Measurements from ENCODE around the gene GOSR2. TPM values are rescaled to one million over a fixed set of nuclear protein-coding genes. Genes with fewer than 3 reads are reported as not detected.
A peak's percentile ranks its signal among the peaks of the same experiment; 100 is the strongest.

The GOSR2 gene
- total RNA-seq, 3 donors from 2014 or later = 41.0 to 57.7 (median 50.9) TPM

DNA sequence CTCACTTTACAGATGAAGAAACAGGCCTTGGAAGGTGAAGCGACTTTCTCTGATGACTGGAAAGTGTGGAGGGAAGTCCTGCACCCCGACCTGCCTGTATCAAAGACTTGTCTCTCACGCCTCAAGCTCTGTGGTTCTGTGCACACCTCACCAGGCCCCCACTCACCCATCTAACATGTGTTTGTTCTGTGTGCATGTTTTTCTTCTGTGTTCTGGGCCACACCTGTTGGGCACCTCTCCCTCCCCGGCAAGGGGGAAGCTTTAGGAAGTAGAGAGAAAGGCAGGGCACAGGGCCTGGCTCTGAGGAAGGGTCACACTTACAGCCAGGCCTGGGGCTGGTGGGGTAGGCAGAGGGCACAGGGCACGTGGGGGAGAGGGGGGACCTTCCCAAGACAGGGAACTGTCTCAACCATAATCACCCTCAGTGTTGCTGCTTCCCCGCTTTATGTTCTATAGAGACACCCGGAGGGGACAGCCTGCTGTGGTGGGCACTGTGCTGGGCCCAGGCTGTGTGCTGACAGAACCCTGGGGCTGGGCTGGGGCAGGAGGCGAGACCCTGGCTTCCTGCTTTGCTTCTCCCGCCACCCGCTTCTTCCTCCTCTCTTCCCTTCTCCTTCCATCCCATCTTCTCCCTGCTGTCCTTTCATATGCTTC is 48.8 kb downstream of the GOSR2 start:
- H3K27me3 ChIP-seq = peaks cover 0 to 5% of the 10 kb centered on the region in 2 donors
- H3K27ac ChIP-seq = no peak overlapping the region
- H3K36me3 ChIP-seq = no peaks in the 10 kb centered on the region
- peaks cover 0 to 6% of the 10 kb centered on the region in 2 donors for H3K4me1 ChIP-seq
- no peaks in the 10 kb centered on the region for H3K9me3 ChIP-seq
- intact Hi-C loops (cut with DNase I; ENCODE audit: low total_unique reads) = no loop called here
- no peak for DNase-seq (ENCODE audit: low spot score in 2 of 2)
- no peak overlapping the region for H3K4me3 ChIP-seq
- TF ChIP-seq, protein P1, sequence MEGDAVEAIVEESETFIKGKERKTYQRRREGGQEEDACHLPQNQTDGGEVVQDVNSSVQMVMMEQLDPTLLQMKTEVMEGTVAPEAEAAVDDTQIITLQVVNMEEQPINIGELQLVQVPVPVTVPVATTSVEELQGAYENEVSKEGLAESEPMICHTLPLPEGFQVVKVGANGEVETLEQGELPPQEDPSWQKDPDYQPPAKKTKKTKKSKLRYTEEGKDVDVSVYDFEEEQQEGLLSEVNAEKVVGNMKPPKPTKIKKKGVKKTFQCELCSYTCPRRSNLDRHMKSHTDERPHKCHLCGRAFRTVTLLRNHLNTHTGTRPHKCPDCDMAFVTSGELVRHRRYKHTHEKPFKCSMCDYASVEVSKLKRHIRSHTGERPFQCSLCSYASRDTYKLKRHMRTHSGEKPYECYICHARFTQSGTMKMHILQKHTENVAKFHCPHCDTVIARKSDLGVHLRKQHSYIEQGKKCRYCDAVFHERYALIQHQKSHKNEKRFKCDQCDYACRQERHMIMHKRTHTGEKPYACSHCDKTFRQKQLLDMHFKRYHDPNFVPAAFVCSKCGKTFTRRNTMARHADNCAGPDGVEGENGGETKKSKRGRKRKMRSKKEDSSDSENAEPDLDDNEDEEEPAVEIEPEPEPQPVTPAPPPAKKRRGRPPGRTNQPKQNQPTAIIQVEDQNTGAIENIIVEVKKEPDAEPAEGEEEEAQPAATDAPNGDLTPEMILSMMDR (IDR thresholded peaks at IDR 0.05) = no peak
- TF ChIP-seq POLR2A (IDR thresholded peaks at IDR 0.05) = no peak
- no peak for TF ChIP-seq POLR2AphosphoS5 (IDR thresholded peaks at IDR 0.05)

- intact Hi-C loops (cut with DNase I; ENCODE audit: low total_unique reads) = no loop called here
- Histone ChIP-seq H3K4me3 (no peak overlapping the region), H3K27me3 (peaks cover 0 to 11% of the 10 kb centered on the region in 2 donors), H3K27ac (no peak overlapping the region), H3K4me1 (peaks cover 0 to 6% of the 10 kb centered on the region in 2 donors), H3K36me3 (no peaks in the 10 kb centered on the region), H3K9me3 (no peaks in the 10 kb centered on the region)
- DNase-seq (ENCODE audit: low spot score in 2 of 2) = peak; percentile 54 to 87
- TF ChIP-seq, protein P1 (IDR thresholded peaks at IDR 0.05) = no peak
- TF ChIP-seq POLR2A (IDR thresholded peaks at IDR 0.05) = no peak
Measured at GRCh38 chr17:46972346-46972745, 49.4 kb downstream of the GOSR2 start.

- no peak for TF ChIP-seq POLR2AphosphoS5 (IDR thresholded peaks at IDR 0.05)
- TF ChIP-seq, protein P1 (IDR thresholded peaks at IDR 0.05) = no peak
- no peak for TF ChIP-seq POLR2A (IDR thresholded peaks at IDR 0.05)
- intact Hi-C loops (cut with DNase I; ENCODE audit: low total_unique reads) = no loop called here
- no peaks in the 10 kb centered on the region for H3K9me3 ChIP-seq
- DNase-seq (ENCODE audit: low spot score in 2 of 2) = peak in 1 of 2 donors; percentile 85
- H3K4me1 ChIP-seq = peaks cover 8 to 17% of the 10 kb centered on the region in 2 donors
- H3K27me3 ChIP-seq = peaks cover 0 to 28% of the 10 kb centered on the region in 2 donors
- H3K36me3 ChIP-seq = no peaks in the 10 kb centered on the region
- H3K4me3 ChIP-seq = no peak overlapping the region
- H3K27ac ChIP-seq = no peak overlapping the region
Measured at GRCh38 chr17:46974086-46974485, 51.1 kb downstream of the GOSR2 start.

GRCh38 chr17:46975287-46975686 is 52.3 kb downstream of the GOSR2 start:
- peaks cover 10 to 22% of the 10 kb centered on the region in 2 donors for H3K4me1 ChIP-seq
- no peak overlapping the region for H3K27ac ChIP-seq
- H3K27me3 ChIP-seq = peaks cover 0 to 34% of the 10 kb centered on the region in 2 donors
- intact Hi-C loops (cut with DNase I; ENCODE audit: low total_unique reads) = no loop called here
- H3K4me3 ChIP-seq = no peak overlapping the region
- H3K9me3 ChIP-seq = no peaks in the 10 kb centered on the region
- no peak for DNase-seq (ENCODE audit: low spot score in 2 of 2)
- no peaks in the 10 kb centered on the region for H3K36me3 ChIP-seq
- TF ChIP-seq, protein P1 (IDR thresholded peaks at IDR 0.05) = no peak
- TF ChIP-seq POLR2AphosphoS5 (IDR thresholded peaks at IDR 0.05) (no peak), POLR2A (IDR thresholded peaks at IDR 0.05) (no peak)

DNA sequence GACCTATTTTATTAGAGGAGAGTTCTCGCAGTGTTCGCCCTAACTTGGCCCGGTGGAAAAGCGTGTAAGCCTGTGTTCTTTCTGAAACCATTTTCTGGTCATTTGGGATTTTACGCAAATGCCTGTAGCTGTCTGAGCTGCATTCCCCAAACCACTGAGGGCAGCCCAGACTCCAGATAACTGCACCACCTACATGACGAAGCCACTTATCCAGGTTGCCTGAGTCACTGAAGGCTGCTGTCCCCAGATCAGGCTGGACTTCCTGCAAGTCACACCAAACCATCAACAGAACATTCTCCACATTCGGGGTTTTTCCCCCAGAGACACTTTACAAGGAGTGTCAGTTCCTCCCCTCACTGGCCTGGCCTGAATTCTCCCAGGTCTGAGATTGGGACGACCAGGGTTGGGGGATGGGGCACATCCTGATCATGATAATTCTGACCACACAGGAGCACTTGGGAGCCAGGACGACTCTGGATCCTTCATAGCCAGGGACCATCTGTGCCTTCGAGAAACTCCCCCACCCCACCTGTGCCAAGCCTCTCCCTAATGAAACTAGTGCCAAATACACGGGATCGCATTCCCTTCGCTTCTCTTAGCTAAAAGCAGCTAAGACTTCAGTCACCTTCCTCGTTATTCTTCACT is 53.8 kb downstream of the GOSR2 start:
- peaks cover 0 to 34% of the 10 kb centered on the region in 2 donors for H3K27me3 ChIP-seq

More for the DNA sequence above, 53.8 kb downstream of the GOSR2 start:
- intact Hi-C loops (cut with DNase I; ENCODE audit: low total_unique reads) = no loop called here
- TF ChIP-seq, protein P1 (IDR thresholded peaks at IDR 0.05) = no peak
- no peak for TF ChIP-seq POLR2A (IDR thresholded peaks at IDR 0.05)
- H3K4me3 ChIP-seq = no peak overlapping the region
- H3K27ac ChIP-seq = no peak overlapping the region
- DNase-seq (ENCODE audit: low spot score in 2 of 2) = no peak
- no peaks in the 10 kb centered on the region for H3K9me3 ChIP-seq
- H3K4me1 ChIP-seq = peaks cover 10 to 22% of the 10 kb centered on the region in 2 donors
- no peaks in the 10 kb centered on the region for H3K36me3 ChIP-seq

Measured in breast epithelium (tissue), 4 donors.